SK-N-DZ (cell line): ENCODE measurements around the gene ZNF473. TPM values are rescaled to one million over a fixed set of nuclear protein-coding genes. Genes with fewer than 3 reads are reported as not detected.
A peak's percentile ranks its signal among the peaks of the same experiment; 100 is the strongest.

Experiments
- DNase-seq: peaks from one replicate; pipeline ENCODE4 v3.0.0-alpha.2; 2015; ENCODE audit warnings: low spot score
- polyA plus RNA-seq, 2 experiments: library from polyadenylated mRNA; depleted of rRNA; stranded (reverse); fragments of >200 nt; gene quantifications; 2 replicates each; pipeline ENCODE4 v1.2.3, GENCODE V29; 2014

ZNF473 gene
- polyA plus RNA-seq (2014; cell fraction: cytosol; rRNA removed), result 9.0 and 11.9 TPM in 2 replicates
- polyA plus RNA-seq (2014; cell fraction: nucleus; rRNA removed), result 7.9 and 10.6 TPM in 2 replicates

DNA sequence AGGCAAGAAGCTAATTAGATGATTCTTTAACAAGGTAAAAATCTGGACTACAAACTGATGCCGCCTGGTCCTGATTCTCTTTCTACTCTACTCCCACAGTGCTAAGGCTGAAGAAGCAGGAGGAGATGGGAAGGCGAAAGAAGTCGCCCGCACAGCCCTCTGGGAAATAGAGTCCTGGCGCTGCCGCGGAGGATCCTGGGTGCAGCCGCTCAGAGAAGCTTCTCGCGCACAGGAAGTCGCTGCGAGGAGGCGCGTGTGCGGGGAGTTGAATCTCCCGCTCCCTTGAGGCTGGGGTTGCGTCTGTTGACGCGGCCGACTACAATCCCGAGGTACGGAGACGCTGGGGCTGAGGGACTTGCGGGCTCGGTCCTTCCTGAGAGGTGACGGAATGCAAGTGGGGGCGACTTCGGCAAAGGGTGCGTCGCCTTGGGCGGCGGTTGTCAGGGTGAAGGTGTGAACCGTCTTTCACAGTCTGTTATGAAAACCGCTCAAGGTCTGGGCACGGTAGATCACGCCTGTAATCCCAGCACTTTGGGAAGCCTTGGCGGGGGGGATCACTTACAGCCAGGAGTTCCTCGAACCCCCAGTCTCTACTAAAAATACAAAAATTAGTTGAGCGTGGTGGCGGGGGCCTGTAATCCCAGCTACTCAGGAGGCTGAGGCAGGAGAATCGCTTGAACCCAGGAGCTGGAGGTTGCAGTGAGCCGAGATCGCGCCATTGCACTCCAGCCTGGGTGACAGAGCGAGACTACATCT lies at the start of gene ZNF473:
TSS of gene ZNF473 (plus strand) at position 212 of the 756 bp plus-strand sequence. CDS start 5,078 bp downstream, outside the sequence.
- peak; percentile 93 for DNase-seq

DNA sequence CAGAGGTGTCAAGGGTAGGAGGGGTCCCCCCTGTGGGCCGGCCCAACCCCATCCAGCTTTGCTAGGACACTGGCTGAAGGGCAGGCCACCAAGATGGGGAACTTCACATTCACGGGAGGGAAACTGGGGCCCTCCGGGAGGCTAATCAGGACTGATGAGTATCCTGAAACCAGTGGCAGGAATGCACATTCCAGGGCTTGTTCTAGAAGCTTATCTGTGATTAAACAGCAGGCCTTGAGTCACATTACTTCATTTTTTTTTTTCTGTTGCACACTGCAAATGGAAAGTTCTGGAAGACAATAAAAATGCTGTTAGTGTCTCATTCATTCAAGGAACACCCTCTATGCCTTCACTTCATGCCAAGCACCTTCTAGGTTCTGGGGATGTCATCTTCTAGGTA lies 49.3 kb upstream of the ZNF473 start:
- DNase-seq, result no peak

- DNase-seq, result no peak
Measured at GRCh38 chr19:49977076-49977475, 48.7 kb upstream of the ZNF473 start.

- DNase-seq, result no peak
Measured at GRCh38 chr19:49977881-49978280, 47.9 kb upstream of the ZNF473 start.

DNA sequence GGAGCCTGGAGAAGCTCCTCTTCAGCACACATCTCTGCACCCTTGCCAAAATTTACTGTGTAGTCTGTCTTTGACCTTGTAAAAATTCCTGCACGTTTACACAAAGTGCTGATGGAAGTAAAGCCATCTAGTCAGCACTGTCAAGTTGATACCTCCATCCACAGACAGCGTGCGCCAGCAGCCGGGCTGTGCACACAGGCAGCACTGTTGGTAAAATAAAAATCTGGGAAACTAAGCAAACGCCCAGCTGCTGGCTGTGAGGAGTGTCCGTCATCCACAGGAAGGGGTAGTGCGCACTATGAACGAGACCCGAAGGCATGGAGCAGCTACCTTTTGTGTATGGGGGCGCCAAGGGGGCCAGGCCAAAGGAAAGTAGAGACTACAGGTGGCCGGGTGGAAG lies 47.5 kb upstream of the ZNF473 start:
- DNase-seq, result no peak

DNA sequence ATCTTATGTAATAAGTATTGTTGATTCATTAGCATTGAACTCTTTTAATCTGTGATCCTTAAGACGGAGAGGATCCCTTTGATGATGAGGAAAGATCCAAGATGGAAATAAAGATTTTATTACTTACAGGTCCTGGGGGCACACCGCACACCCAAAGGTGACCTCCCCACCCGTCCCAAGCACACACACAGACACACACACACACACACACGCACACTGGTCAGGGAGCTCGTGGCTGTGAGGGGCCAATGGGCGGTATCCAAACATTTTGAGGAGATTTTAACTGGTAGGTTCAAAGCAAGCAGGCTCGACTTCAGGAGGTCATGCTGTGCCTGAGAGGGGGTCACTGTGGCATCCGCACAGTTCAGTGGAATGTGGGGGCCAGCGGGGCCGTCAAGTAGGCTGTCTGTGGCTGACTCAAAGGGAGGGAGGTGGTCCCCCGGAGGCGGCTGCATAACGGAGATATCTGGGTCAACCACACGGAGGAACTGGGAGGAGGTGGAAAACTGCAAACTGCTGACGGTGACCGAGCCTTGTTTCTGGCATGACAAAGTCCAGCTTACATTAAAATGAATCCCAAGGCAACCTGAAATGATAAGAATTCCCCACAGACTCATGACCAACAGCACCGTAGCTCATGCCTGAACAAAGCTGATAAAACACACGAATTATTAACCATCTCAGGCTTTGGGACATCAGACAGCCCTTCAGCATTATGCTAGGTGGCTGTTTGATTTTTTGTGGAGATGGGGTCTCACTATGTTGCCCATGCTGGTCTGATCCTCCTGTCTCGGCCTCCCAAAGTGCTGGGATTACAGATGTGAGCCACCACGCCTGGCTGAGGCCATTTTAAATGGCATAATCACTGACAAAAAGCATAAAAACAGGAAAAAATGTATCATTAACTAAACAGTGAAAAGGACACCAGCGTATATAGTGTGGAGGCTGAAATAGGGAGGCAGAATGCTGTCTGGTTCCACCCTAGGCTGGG lies 43.9 kb upstream of the ZNF473 start:
- no peak for DNase-seq

GRCh38 chr19:49983645-49984229 lies 42.1 kb upstream of the ZNF473 start:
- peak; percentile 28 for DNase-seq

DNA sequence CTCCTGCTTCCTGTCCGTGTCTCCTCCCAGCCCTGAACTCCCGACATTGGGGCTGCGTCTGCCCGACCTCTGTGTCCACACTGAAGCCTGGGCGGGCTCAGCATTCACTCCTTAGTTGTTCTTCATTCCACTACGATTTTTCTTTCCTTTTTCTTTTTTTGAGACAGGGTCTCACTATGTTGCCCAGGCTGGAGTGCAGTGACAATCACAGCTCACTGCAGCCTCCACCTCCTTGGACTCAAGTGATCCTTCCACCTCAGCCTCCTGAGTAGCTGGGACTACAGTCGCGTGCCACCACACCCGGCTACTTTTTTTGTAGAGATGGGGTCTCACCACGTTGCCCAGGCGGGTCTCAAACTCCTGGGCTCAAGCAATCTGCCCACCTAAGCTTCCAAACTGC lies 41.3 kb upstream of the ZNF473 start:
- no peak for DNase-seq

GRCh38 chr19:49985871-49986270 lies 39.9 kb upstream of the ZNF473 start:
- no peak for DNase-seq

GRCh38 chr19:49986354-49986753 lies 39.5 kb upstream of the ZNF473 start:
- DNase-seq, result no peak

GRCh38 chr19:49987159-49987698 lies 38.6 kb upstream of the ZNF473 start:
- peak; percentile 42 for DNase-seq

DNA sequence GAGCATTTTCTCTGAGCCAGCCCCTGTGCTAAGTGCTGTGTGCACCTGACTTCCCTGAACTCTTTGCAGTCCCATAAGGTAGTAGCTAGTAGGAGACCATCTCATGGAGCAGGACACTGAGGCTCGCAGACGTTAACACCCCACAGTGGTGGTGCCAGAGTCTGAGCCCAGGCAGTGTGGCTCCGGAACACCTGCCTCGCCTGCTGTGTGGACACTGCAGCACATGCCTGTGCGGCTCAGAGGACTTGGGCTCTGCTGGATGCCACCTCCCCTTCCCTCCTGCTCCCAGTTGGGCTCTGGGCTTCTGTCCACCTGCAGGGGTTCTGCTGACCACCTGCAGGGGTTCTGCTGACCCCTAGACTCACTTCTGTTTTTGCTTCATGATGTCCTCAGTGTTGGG lies 37.8 kb upstream of the ZNF473 start:
- DNase-seq, result no peak

DNA sequence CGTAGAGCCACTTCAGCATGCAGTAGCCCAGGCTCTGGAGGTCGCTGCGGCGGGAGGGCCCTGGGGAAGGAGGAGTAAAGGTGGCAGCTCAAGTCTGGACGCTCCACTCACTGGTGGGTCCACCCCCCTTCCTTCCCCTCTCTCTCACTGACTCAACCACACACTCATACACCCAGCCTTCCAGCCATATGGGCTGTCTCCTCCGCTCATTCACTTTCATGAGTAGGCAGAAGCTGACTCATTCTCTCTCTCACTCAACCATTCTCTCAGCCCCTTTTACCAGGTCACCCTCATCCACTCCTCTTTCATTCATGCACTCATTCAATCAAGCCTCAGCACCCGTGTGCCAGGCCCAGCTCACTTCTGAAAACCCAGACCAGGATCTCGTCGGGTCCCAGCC lies 37.4 kb upstream of the ZNF473 start:
- DNase-seq, result no peak

DNA sequence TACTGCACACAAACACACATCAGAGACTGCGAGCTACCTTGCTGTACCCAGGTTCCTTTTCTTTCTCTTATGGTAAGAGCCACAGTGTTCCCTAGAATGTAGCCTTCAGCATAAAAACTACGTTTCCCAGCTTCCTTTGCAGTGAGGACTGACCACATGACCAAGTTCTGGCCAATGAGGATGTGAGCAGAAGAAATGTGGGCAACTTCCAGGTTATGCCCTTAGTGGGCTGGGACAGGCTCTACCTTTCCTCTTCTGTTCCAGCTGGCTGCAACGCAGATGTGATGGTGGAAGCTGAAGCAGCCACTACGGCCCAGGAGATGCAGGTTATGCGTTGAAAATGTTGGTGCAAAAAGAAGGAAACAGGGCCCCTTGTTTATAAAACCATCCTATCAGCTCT lies 28.1 kb upstream of the ZNF473 start:
- DNase-seq, result peak; percentile 37

GRCh38 chr19:49999371-50000010 lies 26.3 kb upstream of the ZNF473 start:
- DNase-seq, result no peak

GRCh38 chr19:50000038-50000840 lies 25.6 kb upstream of the ZNF473 start:
- no peak for DNase-seq

GRCh38 chr19:50000841-50001557 lies 24.8 kb upstream of the ZNF473 start:
- DNase-seq, result no peak

DNA sequence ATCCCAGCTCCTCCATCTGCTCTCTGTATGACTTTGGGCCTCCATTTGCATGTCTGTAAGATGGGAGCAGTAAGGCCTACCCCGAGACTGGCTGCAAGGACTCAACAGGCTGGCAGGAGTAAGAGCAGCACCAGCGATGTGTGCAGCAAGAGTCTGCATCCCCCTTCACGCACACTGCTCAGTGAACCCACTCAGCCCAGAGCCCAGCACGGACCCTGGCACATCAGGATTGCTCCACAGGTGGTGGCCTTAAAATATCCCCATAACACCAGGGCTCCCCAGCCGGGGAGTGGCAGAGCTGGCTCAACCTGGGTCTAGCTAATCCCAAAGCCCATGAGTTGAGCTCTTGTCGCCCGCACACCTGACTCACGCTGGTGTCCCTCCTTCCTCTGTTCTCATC lies 24.0 kb upstream of the ZNF473 start:
- DNase-seq, result no peak

- no peak for DNase-seq
Measured at GRCh38 chr19:50002386-50002960, 23.3 kb upstream of the ZNF473 start.
